Endodermal cell (in vitro differentiated cells): ENCODE data around the gene C1orf50. TPM values are rescaled to one million over a fixed set of nuclear protein-coding genes. Genes with fewer than 3 reads are reported as not detected.

Experiments used
- DNase-seq: peaks from one replicate; pipeline ENCODE4 v3.0.0-alpha.2; 2017
- H3K27ac ChIP-seq: 2 replicates; pipeline ENCODE4 v1.5.1; 2013; ENCODE audit warnings: mild to moderate bottlenecking, low read depth, low read length, moderate library complexity
- H3K27me3 ChIP-seq: 2 replicates; pipeline ENCODE4 v1.6.1; 2013; ENCODE audit warnings: mild to moderate bottlenecking, low read length, moderate library complexity; ENCODE audit not compliant: insufficient read depth, control insufficient read depth, poor library complexity, severe bottlenecking
- H3K36me3 ChIP-seq: 2 replicates; pipeline ENCODE4 v1.7.0; 2013; ENCODE audit warnings: mild to moderate bottlenecking, low read length, moderate library complexity; ENCODE audit not compliant: control insufficient read depth, insufficient read depth
- H3K4me1 ChIP-seq: one replicate; pipeline ENCODE4 v1.7.0; 2013; ENCODE audit warnings: low read length; ENCODE audit not compliant: control insufficient read depth, insufficient read depth
- H3K4me3 ChIP-seq: 2 replicates; pipeline ENCODE4 v1.5.1; 2013; ENCODE audit warnings: mild to moderate bottlenecking, low read length, moderate library complexity
- H3K9ac ChIP-seq: 2 replicates; pipeline ENCODE4 v1.6.1; 2013; ENCODE audit warnings: mild to moderate bottlenecking, low read length, moderate library complexity; ENCODE audit not compliant: poor library complexity, severe bottlenecking; ENCODE audit errors: extremely low read depth
- H3K9me3 ChIP-seq: 2 replicates; pipeline ENCODE4 v1.6.1; 2013; ENCODE audit warnings: mild to moderate bottlenecking, low read length, moderate library complexity; ENCODE audit not compliant: control insufficient read depth
- H3K27ac Mint-ChIP-seq: 2 replicates; pipeline ENCODE4 v1.8.0; 2020; ENCODE audit warnings: mixed read lengths
- H3K27me3 Mint-ChIP-seq: 2 replicates; pipeline ENCODE4 v1.8.0; 2021; ENCODE audit warnings: mild to moderate bottlenecking, mixed read lengths; ENCODE audit not compliant: insufficient read depth
- H3K36me3 Mint-ChIP-seq: 2 replicates; pipeline ENCODE4 v1.8.0; 2020; ENCODE audit warnings: low read depth, mixed read lengths
- H3K4me1 Mint-ChIP-seq: 2 replicates; pipeline ENCODE4 v1.8.0; 2020; ENCODE audit warnings: mixed read lengths
- H3K4me3 Mint-ChIP-seq: 2 replicates; pipeline ENCODE4 v1.8.0; 2020; ENCODE audit warnings: mild to moderate bottlenecking, moderate library complexity, mixed read lengths
- H3K9me3 Mint-ChIP-seq: 2 replicates; pipeline ENCODE4 v1.8.0; 2020; ENCODE audit warnings: mild to moderate bottlenecking, mixed read lengths
- WGBS, 2 experiments: methylation state at CpG; one replicate each; pipeline versions ENCODE4 v1.1.5 to v1.1.7; 2013; ENCODE audit warnings: missing lambda C conversion rate in 2 of 2, mixed read lengths in 1 of 2; ENCODE audit not compliant: insufficient coverage in 1 of 2, insufficient read length in 1 of 2; 5-methylcytosine and 5-hydroxymethylcytosine counted together
- total RNA-seq, 2 donors: library from RNA; stranded (reverse); fragmentation: NEBNext Ultra II Directional in 1 of 2; extraction: Animal tissue kit (Norgen Biotek cat#: 25700) in 1 of 2; gene quantifications; 2 replicates in 1 of 2; 3 replicates in 1 of 2; pipeline ENCODE4 v1.2.1, GENCODE V29; 2021
- TF ChIP-seq, protein P1 (sequence below): fragments of 200-600 bp; sonication (generic); conservative IDR thresholded peaks from 2 replicates; pipeline ENCODE4 v1.5.0; 2021; ENCODE audit warnings: antibody characterized with exemption, mild to moderate bottlenecking

The C1orf50 gene
- total RNA-seq, 2 donors from 2014 or later, result 4.8 to 7.3 TPM

DNA sequence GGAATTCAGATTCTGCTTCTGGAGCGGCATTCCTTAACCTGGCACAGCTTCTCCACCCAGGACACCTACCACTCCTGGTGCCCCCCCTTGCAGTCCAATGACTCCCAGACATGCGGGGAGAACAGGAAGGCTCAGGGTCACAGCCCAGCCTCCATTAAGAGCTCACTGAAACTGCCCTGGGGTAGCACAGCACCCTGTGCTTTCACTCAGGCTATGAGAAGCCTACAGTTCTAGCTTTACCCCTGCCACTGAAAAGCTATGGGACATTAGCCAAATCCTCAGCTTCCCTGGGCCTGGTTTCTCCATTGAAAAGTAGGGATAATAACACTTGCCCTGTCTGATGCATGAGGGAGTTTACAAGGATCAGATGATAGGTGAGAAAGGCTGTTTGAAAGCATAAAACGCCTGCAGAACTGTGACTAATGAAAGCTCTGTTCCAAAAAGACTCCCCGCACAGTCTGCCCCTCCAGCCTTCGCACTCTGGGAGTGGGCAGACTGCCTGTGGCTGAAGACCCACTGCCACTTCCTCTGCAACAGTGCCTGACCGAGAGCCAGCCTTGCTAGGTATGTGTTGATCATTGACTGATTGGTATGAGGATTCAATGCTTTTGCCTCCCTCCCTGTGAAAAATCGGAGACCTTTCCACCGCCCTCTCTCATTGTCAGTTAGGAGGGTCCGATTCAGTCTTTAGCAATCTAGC is 24.3 kb upstream of the C1orf50 start:
- H3K4me3 Mint-ChIP-seq, result no peak overlapping the region

DNA sequence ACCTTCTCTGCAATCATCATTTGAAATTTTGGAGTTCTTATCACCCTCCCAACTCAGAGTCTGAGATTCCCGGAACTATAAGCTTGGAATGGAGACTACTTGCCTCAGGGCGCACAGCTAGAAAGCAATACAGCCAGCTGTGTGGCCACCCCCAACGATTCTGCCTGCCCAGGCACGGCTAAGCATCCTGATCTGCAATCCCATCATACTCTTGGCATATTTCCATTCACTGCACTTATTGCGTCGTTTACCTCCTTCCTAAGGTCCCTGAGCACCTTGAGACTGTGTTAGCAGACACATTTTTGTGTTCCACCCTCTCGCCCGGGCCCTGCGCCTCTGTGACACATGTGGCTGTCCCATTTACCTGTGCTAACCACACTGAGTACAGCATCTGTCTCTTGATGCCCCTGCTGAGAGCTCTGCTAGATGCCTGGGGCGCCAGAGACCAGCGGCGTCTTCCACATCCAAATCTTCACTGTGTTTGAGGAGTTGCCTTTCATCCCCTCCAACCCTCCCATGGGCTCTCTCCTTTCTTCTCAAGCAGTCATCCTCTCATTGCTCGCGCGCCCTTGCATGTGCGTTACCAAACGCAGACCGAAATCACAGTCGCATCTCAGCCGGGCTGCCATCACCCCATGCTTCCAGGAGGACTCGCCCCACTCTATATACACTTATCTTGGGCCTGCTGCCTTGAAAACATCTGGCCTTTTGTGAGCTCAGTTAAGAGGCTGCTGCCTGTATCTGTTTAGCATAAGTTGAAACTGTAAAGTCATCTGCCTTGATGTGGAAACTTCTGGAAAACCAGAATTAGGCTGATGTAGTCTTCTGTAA is 23.5 kb upstream of the C1orf50 start:
- TF ChIP-seq, protein P1, sequence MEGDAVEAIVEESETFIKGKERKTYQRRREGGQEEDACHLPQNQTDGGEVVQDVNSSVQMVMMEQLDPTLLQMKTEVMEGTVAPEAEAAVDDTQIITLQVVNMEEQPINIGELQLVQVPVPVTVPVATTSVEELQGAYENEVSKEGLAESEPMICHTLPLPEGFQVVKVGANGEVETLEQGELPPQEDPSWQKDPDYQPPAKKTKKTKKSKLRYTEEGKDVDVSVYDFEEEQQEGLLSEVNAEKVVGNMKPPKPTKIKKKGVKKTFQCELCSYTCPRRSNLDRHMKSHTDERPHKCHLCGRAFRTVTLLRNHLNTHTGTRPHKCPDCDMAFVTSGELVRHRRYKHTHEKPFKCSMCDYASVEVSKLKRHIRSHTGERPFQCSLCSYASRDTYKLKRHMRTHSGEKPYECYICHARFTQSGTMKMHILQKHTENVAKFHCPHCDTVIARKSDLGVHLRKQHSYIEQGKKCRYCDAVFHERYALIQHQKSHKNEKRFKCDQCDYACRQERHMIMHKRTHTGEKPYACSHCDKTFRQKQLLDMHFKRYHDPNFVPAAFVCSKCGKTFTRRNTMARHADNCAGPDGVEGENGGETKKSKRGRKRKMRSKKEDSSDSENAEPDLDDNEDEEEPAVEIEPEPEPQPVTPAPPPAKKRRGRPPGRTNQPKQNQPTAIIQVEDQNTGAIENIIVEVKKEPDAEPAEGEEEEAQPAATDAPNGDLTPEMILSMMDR, result no peak
- H3K27ac Mint-ChIP-seq, result no peak overlapping the region
- no peak for DNase-seq
- peaks cover 6% of the 10 kb centered on the region for H3K4me1 ChIP-seq
- no peaks in the 10 kb centered on the region for H3K27me3 ChIP-seq
- H3K9ac ChIP-seq, result no peak overlapping the region
- no peak overlapping the region for H3K27ac ChIP-seq
- no peaks in the 10 kb centered on the region for H3K27me3 Mint-ChIP-seq
- peaks cover 21% of the 10 kb centered on the region for H3K36me3 Mint-ChIP-seq
- no peak overlapping the region for H3K4me3 ChIP-seq
- H3K9me3 ChIP-seq, result no peaks in the 10 kb centered on the region
- peaks cover 15% of the 10 kb centered on the region for H3K36me3 ChIP-seq
- H3K9me3 Mint-ChIP-seq, result no peaks in the 10 kb centered on the region
- peaks cover 23% of the 10 kb centered on the region for H3K4me1 Mint-ChIP-seq
- H3K4me3 Mint-ChIP-seq, result no peak overlapping the region
- WGBS, 2 experiments, result 83 to 89% methylated on average over 16 to 21 of the region's 21 CpGs

More for the DNA sequence above, 24.3 kb upstream of the C1orf50 start:
- H3K27ac Mint-ChIP-seq, result no peak overlapping the region
- H3K9me3 Mint-ChIP-seq, result no peaks in the 10 kb centered on the region
- no peak for DNase-seq
- H3K27ac ChIP-seq, result peak overlapping the region; percentile 11
- H3K27me3 ChIP-seq, result no peaks in the 10 kb centered on the region
- H3K4me3 ChIP-seq, result no peak overlapping the region
- H3K4me1 ChIP-seq, result peaks cover 6% of the 10 kb centered on the region
- WGBS, 2 experiments, result 94 to 98% methylated on average over 7 to 9 of the region's 9 CpGs
- H3K9ac ChIP-seq, result no peak overlapping the region
- H3K4me1 Mint-ChIP-seq, result peaks cover 23% of the 10 kb centered on the region
- peaks cover 13% of the 10 kb centered on the region for H3K36me3 Mint-ChIP-seq
- TF ChIP-seq, protein P1, result no peak
- H3K9me3 ChIP-seq, result no peaks in the 10 kb centered on the region
- peaks cover 15% of the 10 kb centered on the region for H3K36me3 ChIP-seq
- no peaks in the 10 kb centered on the region for H3K27me3 Mint-ChIP-seq

DNA sequence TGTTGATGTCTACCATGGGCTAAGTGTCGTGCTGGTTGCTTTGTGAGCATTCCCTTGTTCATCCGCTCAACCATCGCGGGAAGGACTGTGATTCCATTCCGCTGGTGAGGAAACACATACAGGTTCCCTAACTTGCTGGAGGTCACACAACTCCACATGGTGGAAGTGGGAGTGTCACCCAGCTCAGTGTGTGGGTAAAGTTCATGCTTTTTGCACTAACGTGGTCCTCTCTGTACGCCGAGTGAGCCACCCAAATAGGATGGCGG is 23.0 kb upstream of the C1orf50 start:
- H3K27ac ChIP-seq, result no peak overlapping the region
- Mint-ChIP-seq H3K36me3 (peaks cover 26% of the 10 kb centered on the region), H3K27me3 (no peaks in the 10 kb centered on the region), H3K4me1 (peaks cover 19% of the 10 kb centered on the region), H3K27ac (no peak overlapping the region), H3K9me3 (no peaks in the 10 kb centered on the region), H3K4me3 (no peak overlapping the region)
- no peaks in the 10 kb centered on the region for H3K9me3 ChIP-seq
- peaks cover 6% of the 10 kb centered on the region for H3K4me1 ChIP-seq
- H3K27me3 ChIP-seq, result no peaks in the 10 kb centered on the region
- peaks cover 15% of the 10 kb centered on the region for H3K36me3 ChIP-seq
- no peak for DNase-seq
- TF ChIP-seq, protein P1, result no peak
- 97% methylated on average over 5 to 9 of the region's 9 CpGs for WGBS, 2 experiments
- H3K9ac ChIP-seq, result no peak overlapping the region
- H3K4me3 ChIP-seq, result no peak overlapping the region
